Naive thymus-derived CD8-positive, alpha-beta T cell (primary cell): ENCODE data around the gene MRPL52. TPM values are rescaled to one million over a fixed set of nuclear protein-coding genes. Genes with fewer than 3 reads are reported as not detected.
"Not testable (repeated sequence)": the region's sequence is repeated elsewhere in the genome, so short reads cannot be mapped to it uniquely, and the experiment has no call there.

Experiments used
- ATAC-seq, 2 donors: fragments of 150-1000 bp; cut with Tn5 transposase in 1 of 2; sonication (Bioruptor Pico), chemical (Tn5 transposase) in 1 of 2; 1 replicate in 1 of 2; 2 replicates in 1 of 2; pipeline ENCODE4 v1.10.0; 2021; ENCODE audit warnings: mild to moderate bottlenecking in 2 of 2, moderate library complexity in 2 of 2
- POLR2A ChIA-PET: fragments of 350-600 bp; sonication (Branson Sonifier 250); formaldehyde crosslinking; loops from one replicate; lab custom pipeline; 2021; ENCODE audit warnings: antibody characterized with exemption; lab: Charles Lee
- DNase-seq, 10 donors: peaks; one replicate each; pipeline versions ENCODE4 v3.0.0 to v3.0.0-alpha.2; 2020 to 2022
- H3K27ac Mint-ChIP-seq, 10 donors: one replicate each; pipeline ENCODE4 v1.8.0; 2020 to 2022; ENCODE audit warnings: mild to moderate bottlenecking in 10 of 10, mixed read lengths in 10 of 10, moderate library complexity in 4 of 10, inconsistent platforms in 1 of 10
- H3K27me3 Mint-ChIP-seq, 5 donors: one replicate each; pipeline ENCODE4 v1.8.0; 2021 to 2022; ENCODE audit warnings: mixed read lengths in 5 of 5
- H3K36me3 Mint-ChIP-seq, 3 donors: one replicate each; pipeline ENCODE4 v1.8.0; 2020 to 2022; ENCODE audit warnings: mixed read lengths in 3 of 3, mild to moderate bottlenecking in 2 of 3, inconsistent platforms in 1 of 3
- H3K4me1 Mint-ChIP-seq, 4 donors: one replicate each; pipeline ENCODE4 v1.8.0; 2021 to 2022; ENCODE audit warnings: mixed read lengths in 4 of 4
- H3K4me3 Mint-ChIP-seq, 10 donors: one replicate each; pipeline ENCODE4 v1.8.0; 2020 to 2022; ENCODE audit warnings: mild to moderate bottlenecking in 10 of 10, mixed read lengths in 10 of 10, moderate library complexity in 6 of 10, inconsistent platforms in 1 of 10
- H3K9me3 Mint-ChIP-seq, 9 donors: one replicate each; pipeline ENCODE4 v1.8.0; 2020 to 2022; ENCODE audit warnings: mixed read lengths in 9 of 9, mild to moderate bottlenecking in 3 of 9, inconsistent platforms in 1 of 9, moderate library complexity in 1 of 9
- polyA plus RNA-seq, 3 donors: library from polyadenylated mRNA; unstranded; fragments of 300-500 nt; fragmentation: Illumina TruSeq; gene quantifications; one replicate each; pipeline ENCODE4 v1.2.3, GENCODE V29; 2021
- total RNA-seq, 8 experiments: library from RNA in 2 of 8; stranded (reverse) in 2 of 8; gene quantifications; one replicate each; pipeline ENCODE4 v1.2.3 and lab custom pipeline; 2021 to 2026

MRPL52 gene
- total RNA-seq, result 10 to 100 TPM; 69.9 to 75.3 TPM
- 100 to 1,000 TPM; 120 to 155 (median 148) TPM for polyA plus RNA-seq
- total RNA-seq (lab: John Stamatoyannopoulos, UW), result 13.3 to 70.0 (median 28.8) reads per million in 6 experiments

DNA sequence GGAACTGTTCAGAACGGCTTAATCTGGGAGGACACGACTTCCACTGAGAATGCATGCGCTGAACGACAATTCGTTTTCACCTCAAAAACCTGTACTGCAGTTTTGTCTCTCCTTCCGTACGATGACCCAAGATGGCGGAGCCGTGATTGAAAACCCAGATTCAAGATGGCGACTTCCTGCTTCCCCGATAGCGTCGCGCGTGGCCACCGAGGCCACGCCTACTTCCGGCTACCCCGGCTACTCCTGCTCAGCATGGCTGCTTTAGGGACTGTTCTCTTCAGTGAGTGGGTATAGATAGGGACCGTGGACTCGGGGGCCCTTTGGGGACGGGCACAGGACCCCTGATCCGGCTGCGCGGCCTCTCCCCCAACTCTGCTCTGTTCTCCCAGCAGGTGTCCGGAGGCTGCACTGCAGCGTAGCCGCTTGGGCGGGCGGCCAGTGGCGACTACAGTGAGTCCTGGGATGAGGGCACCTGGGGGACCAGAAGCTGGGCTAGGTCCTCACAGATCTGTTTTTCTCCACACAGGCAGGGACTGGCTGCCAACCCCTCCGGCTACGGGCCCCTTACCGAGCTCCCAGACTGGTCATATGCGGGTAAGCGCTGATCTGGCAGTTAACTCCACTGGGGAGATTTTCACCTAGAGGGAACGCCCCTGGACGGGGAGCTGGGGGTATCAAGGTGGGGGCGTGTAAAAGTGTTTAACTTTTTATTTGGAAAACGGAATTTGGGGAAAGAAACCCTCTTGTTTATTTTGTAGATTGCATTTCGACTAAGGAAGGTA is at the start of gene MRPL52:
MRPL52 (plus strand) TSS at position 227 of the 782 bp plus-strand sequence; CDS start at position 253, 26 bp downstream.
- Mint-ChIP-seq H3K4me1 (peaks cover 19 to 39% (median 30%) of the 10 kb centered on the region in 4 donors), H3K9me3 (peaks cover 0 to 4% (median 0%) of the 10 kb centered on the region in 9 donors), H3K4me3 (peak within 1 kb of the TSS; percentile 88 to 95 (median 92)), H3K27ac (peak within 1 kb of the TSS; percentile 91 to 99 (median 96)), H3K36me3 (peaks cover 0 to 32% (median 3%) of the 10 kb centered on the region in 3 donors), H3K27me3 (peaks cover 0 to 3% (median 0%) of the 10 kb centered on the region in 5 donors)
- POLR2A ChIA-PET, result interaction anchor here (0.6 to 2.3 kb wide), 15 partner anchors 9 to 837 kb away, joined by 3 to 8 read pairs (median 4); partner anchors contain the start of genes LRP10, OXA1L and RBM23
- ATAC-seq (peak; percentile 92 to 94), DNase-seq (peak; percentile 82 to 96 (median 86))

DNA sequence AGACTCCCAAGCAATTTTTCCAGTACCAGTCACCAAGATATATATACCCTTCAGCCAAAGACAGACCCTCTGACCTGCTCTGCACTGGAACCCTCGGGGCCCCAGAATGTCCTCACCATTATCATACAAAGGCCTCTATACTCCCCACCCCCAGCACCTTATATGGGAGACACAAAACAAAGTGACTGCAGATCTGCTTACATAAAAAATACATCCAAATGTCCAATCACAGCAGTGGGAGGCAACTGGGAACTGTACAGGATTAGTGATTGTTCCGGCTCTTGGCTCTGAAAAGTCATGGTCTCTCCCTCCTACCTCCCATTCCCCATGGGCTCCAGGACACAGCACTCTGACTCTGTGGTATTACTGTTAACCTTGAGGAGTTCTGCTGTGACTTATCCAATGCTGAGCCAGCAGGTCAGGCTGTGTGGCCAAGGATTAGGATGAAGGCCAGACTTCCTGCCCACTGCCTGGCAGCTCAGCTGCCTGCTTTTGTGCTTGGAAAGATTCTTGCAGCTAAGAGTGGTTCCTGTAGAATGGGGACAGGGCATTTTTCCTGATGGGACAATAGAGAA is 49.5 kb upstream of the MRPL52 start:
- Mint-ChIP-seq H3K36me3 (no peaks in the 10 kb centered on the region), H3K4me3 (no peak overlapping the region), H3K27me3 (no peaks in the 10 kb centered on the region), H3K9me3 (no peaks in the 10 kb centered on the region), H3K27ac (peak overlapping the region in 1 of 10 donors; percentile 43), H3K4me1 (peaks cover 0 to 4% (median 0%) of the 10 kb centered on the region in 4 donors)
- POLR2A ChIA-PET, result interaction anchor here (1.3 kb wide), 1 partner anchor 14 kb away, joined by 3 read pairs; no protein-coding TSS in a partner anchor
- ATAC-seq, result no peak
- DNase-seq, result no peak

DNA sequence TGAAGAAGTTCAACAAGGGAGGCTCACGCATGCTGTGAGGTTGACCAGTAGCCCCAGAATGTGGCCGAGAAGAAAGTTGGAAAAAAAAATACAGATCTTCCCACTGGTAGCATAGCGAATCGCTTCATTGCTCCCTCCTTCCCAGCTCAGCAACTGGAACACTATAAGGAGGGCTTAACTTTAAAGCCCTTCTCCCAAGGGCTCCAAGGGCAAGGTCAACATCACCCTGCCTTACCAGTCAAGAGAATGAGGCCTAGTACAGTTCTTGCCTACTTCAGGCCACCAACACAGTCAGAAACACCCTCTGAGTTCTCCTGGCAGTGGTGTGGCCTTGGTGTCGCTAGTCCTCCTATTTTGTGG is 48.8 kb upstream of the MRPL52 start:
- H3K36me3 Mint-ChIP-seq, result no peaks in the 10 kb centered on the region
- H3K4me3 Mint-ChIP-seq, result no peak overlapping the region
- POLR2A ChIA-PET, result interaction anchor here (1.3 kb wide), 1 partner anchor 15 kb away, joined by 3 read pairs; no protein-coding TSS in a partner anchor
- peaks cover 0 to 4% (median 0%) of the 10 kb centered on the region in 4 donors for H3K4me1 Mint-ChIP-seq
- H3K9me3 Mint-ChIP-seq, result no peaks in the 10 kb centered on the region
- DNase-seq, result no peak
- ATAC-seq, result no peak
- H3K27me3 Mint-ChIP-seq, result peaks cover 0 to 2% (median 0%) of the 10 kb centered on the region in 5 donors
- no peak overlapping the region for H3K27ac Mint-ChIP-seq

DNA sequence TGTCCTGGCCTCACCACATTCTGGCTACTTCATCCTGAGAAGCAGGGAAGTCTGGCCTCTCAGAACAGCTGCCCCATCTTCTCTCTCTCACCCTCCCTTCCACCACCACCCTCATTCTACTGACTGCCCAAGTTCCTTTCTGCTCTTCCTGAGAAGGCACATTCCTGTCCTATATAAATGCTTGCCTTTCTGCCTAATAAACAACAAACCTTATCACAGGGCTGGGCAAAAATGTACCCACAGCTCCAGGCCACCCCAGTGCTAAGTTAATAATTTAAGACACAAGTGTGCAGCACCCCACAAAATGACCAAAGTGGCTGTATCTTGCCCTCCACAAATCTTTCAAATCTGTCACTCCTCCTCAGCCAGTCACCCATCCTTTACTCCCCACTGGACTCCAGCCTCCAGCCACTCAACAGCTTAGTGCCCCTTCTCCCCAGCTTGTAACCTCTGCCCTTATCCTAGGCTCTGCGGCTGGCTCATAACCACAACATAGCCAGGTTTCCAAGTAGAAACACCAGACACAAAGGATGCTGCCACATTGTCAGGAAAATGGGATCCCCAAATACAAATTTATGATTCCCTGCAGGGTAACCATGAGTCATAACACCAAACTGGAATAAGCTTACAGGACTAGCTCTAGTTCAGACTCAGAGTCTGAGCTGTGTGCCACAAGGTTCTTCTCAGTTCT is 48.2 kb upstream of the MRPL52 start:
- POLR2A ChIA-PET, result interaction anchor here (1.3 kb wide), 1 partner anchor 16 kb away, joined by 3 read pairs; no protein-coding TSS in a partner anchor
- no peak overlapping the region for H3K4me3 Mint-ChIP-seq
- DNase-seq (no peak), ATAC-seq (no peak)
- peaks cover 0 to 4% (median 0%) of the 10 kb centered on the region in 4 donors for H3K4me1 Mint-ChIP-seq
- no peaks in the 10 kb centered on the region for H3K36me3 Mint-ChIP-seq
- peaks cover 0 to 2% (median 0%) of the 10 kb centered on the region in 5 donors for H3K27me3 Mint-ChIP-seq
- H3K9me3 Mint-ChIP-seq, result no peaks in the 10 kb centered on the region
- peak overlapping the region in 1 of 10 donors; percentile 37 for H3K27ac Mint-ChIP-seq

DNA sequence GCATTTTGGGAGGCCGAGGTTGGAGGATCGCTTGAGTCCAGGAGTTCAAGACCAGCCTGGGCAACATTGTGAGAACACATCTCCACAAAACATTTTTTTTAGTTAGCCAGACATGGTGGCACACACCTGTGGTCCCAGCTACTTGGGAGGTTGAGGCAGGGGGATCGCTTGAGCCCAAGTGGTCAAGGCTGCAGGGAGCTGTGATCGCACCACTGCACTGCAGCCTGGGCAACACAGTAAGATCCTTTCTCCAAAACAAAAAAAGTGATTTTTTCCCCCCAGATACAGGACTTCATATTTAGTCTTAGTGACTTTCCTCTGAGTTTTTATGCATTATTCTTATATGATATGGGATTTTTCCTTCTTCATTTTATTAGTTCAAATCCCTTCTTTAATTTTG is 43.0 kb upstream of the MRPL52 start:
- Mint-ChIP-seq H3K4me3 (no peak overlapping the region), H3K4me1 (peaks cover 0 to 18% (median 0%) of the 10 kb centered on the region in 4 donors), H3K27me3 (peaks cover 0 to 2% (median 0%) of the 10 kb centered on the region in 5 donors), H3K36me3 (no peaks in the 10 kb centered on the region), H3K27ac (no peak overlapping the region), H3K9me3 (no peaks in the 10 kb centered on the region)
- DNase-seq (no peak), ATAC-seq (no peak)
- POLR2A ChIA-PET, result no interaction called here

DNA sequence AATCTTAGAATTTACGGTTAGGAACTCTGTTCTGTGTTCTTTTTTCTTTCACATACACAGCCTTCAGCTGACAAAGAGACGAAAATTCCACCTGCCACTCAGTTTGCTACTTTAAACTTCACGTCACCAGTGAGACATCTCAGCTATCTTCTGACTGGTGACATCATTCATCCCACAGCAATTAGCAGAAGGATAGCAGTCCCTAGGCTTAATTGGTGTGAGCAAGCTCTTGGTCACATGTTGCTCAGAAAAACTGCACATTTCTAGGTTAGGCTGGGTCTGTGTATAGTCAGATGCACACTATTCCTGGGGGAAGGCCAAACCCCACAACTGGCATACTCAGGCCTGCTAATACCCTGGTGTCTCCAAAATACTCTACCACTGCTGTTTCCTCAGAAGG is 38.4 kb upstream of the MRPL52 start:
- POLR2A ChIA-PET, result no interaction called here
- peaks cover 0 to 2% (median 0%) of the 10 kb centered on the region in 9 donors for H3K9me3 Mint-ChIP-seq
- peak overlapping the region in 2 of 10 donors; percentile 7 to 53 for H3K27ac Mint-ChIP-seq
- H3K4me3 Mint-ChIP-seq, result no peak overlapping the region
- no peak for DNase-seq
- no peak for ATAC-seq
- peaks cover 3 to 8% (median 5%) of the 10 kb centered on the region in 5 donors for H3K27me3 Mint-ChIP-seq
- peaks cover 0 to 4% (median 0%) of the 10 kb centered on the region in 3 donors for H3K36me3 Mint-ChIP-seq
- H3K4me1 Mint-ChIP-seq, result peaks cover 0 to 26% (median 0%) of the 10 kb centered on the region in 4 donors

DNA sequence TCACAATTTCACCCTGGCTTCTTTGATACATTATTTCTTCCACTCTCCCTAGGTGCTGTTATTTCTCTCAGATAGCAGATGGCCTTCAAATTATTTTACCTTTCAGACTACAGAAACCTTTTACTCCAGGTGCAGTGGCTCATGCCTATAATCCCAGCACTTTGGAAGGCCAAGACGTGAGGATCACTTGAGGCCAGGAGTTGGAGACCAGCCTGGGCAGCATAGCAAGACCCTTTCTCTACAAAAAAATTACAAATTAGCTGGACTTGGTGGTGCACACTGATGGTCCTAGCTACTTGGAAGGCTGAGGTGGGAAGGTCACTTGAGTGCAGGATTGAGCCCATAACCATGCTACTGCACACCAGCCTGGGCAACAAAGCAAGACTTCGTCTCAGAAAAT is 37.5 kb upstream of the MRPL52 start:
- peaks cover 3 to 11% (median 5%) of the 10 kb centered on the region in 5 donors for H3K27me3 Mint-ChIP-seq
- ATAC-seq (no peak), DNase-seq (no peak)
- peaks cover 0 to 2% (median 0%) of the 10 kb centered on the region in 9 donors for H3K9me3 Mint-ChIP-seq
- peaks cover 0 to 30% (median 0%) of the 10 kb centered on the region in 4 donors for H3K4me1 Mint-ChIP-seq
- no peak overlapping the region for H3K27ac Mint-ChIP-seq
- H3K4me3 Mint-ChIP-seq, result no peak overlapping the region
- peaks cover 0 to 4% (median 0%) of the 10 kb centered on the region in 3 donors for H3K36me3 Mint-ChIP-seq
- POLR2A ChIA-PET, result interaction anchor here (0.7 kb wide), 1 partner anchor 15 kb away, joined by 4 read pairs; no protein-coding TSS in a partner anchor

DNA sequence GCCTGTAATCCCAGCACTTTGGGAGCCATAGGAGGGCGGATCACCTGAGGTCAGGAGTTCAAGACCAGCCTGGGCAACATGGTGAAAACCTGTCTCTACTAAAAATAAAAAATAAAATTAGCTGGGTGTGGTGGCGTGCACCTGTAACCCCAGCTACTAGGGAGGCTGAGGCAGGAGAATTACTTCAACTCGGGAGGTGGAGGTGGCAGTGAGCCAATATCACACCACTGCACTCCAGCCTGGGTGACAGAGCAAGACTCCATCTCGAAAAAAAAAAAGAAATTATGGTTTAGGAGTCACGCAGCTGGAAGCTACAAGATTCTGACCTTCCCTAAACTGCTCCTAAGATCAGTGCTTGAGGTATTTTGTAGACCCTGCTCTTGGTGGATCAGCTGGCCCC is 36.1 kb upstream of the MRPL52 start:
- H3K4me3 Mint-ChIP-seq, H3K27ac Mint-ChIP-seq, POLR2A ChIA-PET, H3K9me3 Mint-ChIP-seq, H3K36me3 Mint-ChIP-seq, DNase-seq, ATAC-seq: not testable (repeated sequence)
- H3K4me1 Mint-ChIP-seq, result peaks cover 0 to 32% (median 0%) of the 10 kb centered on the region in 4 donors
- H3K27me3 Mint-ChIP-seq, result peaks cover 3 to 11% (median 6%) of the 10 kb centered on the region in 5 donors

DNA sequence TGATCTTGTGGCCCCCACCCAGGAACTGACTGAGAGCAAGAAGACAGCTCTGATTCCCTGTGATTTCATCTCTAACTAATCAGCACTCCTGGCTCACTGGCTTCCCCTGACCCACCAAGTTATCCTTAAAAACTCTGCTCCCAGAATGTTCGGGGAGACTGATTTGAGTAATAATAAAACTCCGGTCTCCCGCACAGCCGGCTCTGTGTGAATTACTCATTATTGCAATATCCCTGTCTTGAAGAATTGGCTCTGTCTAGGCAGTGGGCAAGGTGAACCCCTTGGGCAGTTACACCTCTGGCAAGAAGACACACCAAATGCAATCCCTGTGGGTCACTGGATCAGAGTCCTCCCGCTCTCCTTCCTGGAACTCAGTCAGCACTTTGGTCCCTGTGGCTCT is 35.7 kb upstream of the MRPL52 start:
- DNase-seq, result no peak
- Mint-ChIP-seq H3K4me1 (peaks cover 0 to 32% (median 0%) of the 10 kb centered on the region in 4 donors), H3K9me3 (peaks cover 0 to 2% (median 0%) of the 10 kb centered on the region in 9 donors), H3K36me3 (peaks cover 0 to 4% (median 0%) of the 10 kb centered on the region in 3 donors), H3K27me3 (peaks cover 4 to 11% (median 9%) of the 10 kb centered on the region in 5 donors), H3K27ac (no peak overlapping the region), H3K4me3 (no peak overlapping the region)
- no peak for ATAC-seq
- POLR2A ChIA-PET, result no interaction called here

DNA sequence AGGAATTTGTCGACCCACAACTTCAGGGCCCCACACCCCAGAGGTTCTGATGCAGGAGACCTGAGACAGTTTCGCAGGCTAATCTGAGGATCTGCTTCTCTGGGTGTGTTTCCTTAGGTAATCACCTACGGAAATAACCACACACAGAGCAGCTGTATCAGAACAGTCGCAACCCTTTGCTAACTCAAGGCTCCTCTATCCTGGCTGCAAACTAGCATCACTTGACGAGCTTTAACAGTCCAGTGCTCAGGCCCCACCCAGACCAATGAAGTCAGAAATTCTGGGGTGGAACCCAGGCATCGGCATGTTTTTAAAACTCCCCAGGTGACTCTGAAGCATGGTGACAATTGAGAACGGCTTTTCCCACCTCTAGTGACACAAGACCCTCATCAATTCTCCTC is 35.1 kb upstream of the MRPL52 start:
- Mint-ChIP-seq H3K36me3 (peaks cover 0 to 4% (median 0%) of the 10 kb centered on the region in 3 donors), H3K9me3 (peaks cover 0 to 2% (median 0%) of the 10 kb centered on the region in 9 donors), H3K4me3 (no peak overlapping the region), H3K27ac (peak overlapping the region in 2 of 10 donors; percentile 29 to 31), H3K4me1 (peaks cover 0 to 33% (median 0%) of the 10 kb centered on the region in 4 donors), H3K27me3 (peaks cover 6 to 14% (median 11%) of the 10 kb centered on the region in 5 donors)
- DNase-seq (no peak), ATAC-seq (no peak)
- POLR2A ChIA-PET, result no interaction called here

DNA sequence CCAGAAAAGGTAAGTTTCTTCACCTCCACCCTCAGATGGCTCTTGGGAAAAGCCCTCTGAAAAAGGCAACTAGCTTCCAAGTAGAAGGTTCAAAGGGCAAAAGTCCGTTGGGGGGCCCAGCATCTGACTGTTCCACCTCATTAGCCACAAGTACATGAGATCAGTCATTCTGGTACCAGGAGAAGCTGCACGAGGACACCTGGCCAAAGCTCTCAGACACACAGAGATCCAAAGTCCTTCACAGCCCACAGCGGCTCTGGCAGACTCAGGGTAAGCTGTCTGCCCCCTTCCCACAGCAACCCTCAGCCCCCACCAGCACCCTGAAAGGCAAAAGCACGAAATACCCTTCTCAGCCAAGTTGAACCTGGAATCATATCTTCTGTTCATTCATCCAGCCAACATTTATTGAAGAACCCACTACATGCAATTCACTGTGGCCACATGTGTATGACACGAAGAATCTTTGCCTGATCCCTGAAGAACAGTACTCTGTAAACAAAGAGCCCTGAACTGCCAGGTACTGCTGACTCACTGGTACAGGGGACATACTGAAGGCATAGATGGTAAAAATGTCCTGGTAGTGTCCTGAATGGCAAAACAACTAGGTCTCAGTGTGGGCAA is 33.5 kb upstream of the MRPL52 start:
- Mint-ChIP-seq H3K9me3 (peaks cover 0 to 2% (median 0%) of the 10 kb centered on the region in 9 donors), H3K36me3 (peaks cover 0 to 4% (median 0%) of the 10 kb centered on the region in 3 donors), H3K4me1 (peaks cover 0 to 25% (median 0%) of the 10 kb centered on the region in 4 donors), H3K4me3 (no peak overlapping the region), H3K27ac (no peak overlapping the region), H3K27me3 (peaks cover 12 to 28% (median 18%) of the 10 kb centered on the region in 5 donors)
- POLR2A ChIA-PET, result no interaction called here
- DNase-seq (no peak), ATAC-seq (no peak)
